DOHH2 (cell line): ENCODE results near the gene EXOC7.

Source experiments
- H3F3A ChIP-seq: fragments of 200-600 bp; sonication (generic), shearing (Covaris generic); 2 replicates; pipeline ENCODE4 v1.6.0; 2016; ENCODE audit warnings: antibody characterized with exemption, mild to moderate bottlenecking; ENCODE audit not compliant: control insufficient read depth, insufficient read depth
- H3K27ac ChIP-seq: fragments of 200-600 bp; sonication (generic); 2 replicates; pipeline ENCODE4 v1.5.1; 2014; ENCODE audit warnings: low read depth, mild to moderate bottlenecking, low read length, moderate library complexity
- H3K27me3 ChIP-seq: fragments of 200-600 bp; sonication (generic); 2 replicates; pipeline ENCODE4 v1.6.1; 2014; ENCODE audit warnings: mild to moderate bottlenecking, low read length, mixed read lengths; ENCODE audit not compliant: control insufficient read depth
- H3K36me3 ChIP-seq: fragments of 200-600 bp; sonication (generic); 2 replicates; pipeline ENCODE4 v1.6.1; 2014; ENCODE audit warnings: mild to moderate bottlenecking, low read length, moderate library complexity, mixed read lengths; ENCODE audit not compliant: control insufficient read depth
- H3K4me1 ChIP-seq: fragments of 200-600 bp; sonication (generic); 2 replicates; pipeline ENCODE4 v1.6.1; 2014; ENCODE audit warnings: mild to moderate bottlenecking, low read length, mixed read lengths; ENCODE audit not compliant: control insufficient read depth
- H3K4me2 ChIP-seq: fragments of 200-600 bp; sonication (generic); 2 replicates; pipeline ENCODE4 v1.6.0; 2014; ENCODE audit warnings: mild to moderate bottlenecking, low read length, moderate library complexity
- H3K4me3 ChIP-seq: fragments of 200-600 bp; sonication (generic); 2 replicates; pipeline ENCODE4 v1.5.1; 2014; ENCODE audit warnings: mild to moderate bottlenecking, low read length, mixed read lengths
- H3K79me2 ChIP-seq: fragments of 200-600 bp; sonication (generic); 2 replicates; pipeline ENCODE4 v1.6.1; 2014; ENCODE audit warnings: mild to moderate bottlenecking, low read length, mixed read lengths; ENCODE audit not compliant: control insufficient read depth
- H3K9me2 ChIP-seq: fragments of 200-600 bp; sonication (generic); replicated peaks from 2 replicates; pipeline ENCODE4 v1.6.1; 2014; ENCODE audit warnings: mild to moderate bottlenecking, low read length, mixed read lengths; ENCODE audit not compliant: control insufficient read depth
- H3K9me3 ChIP-seq: fragments of 200-600 bp; sonication (generic); 2 replicates; pipeline ENCODE4 v1.6.1; 2014; ENCODE audit warnings: antibody characterized with exemption, low read length, mixed read lengths; ENCODE audit not compliant: control insufficient read depth, insufficient read depth
- H4K20me1 ChIP-seq: fragments of 200-600 bp; sonication (generic); 2 replicates; pipeline ENCODE4 v1.6.0; 2014; ENCODE audit warnings: low read depth, mild to moderate bottlenecking, antibody characterized with exemption, low read length, moderate library complexity; ENCODE audit not compliant: control insufficient read depth, insufficient read depth
- CTCF ChIP-seq: fragments of 200-600 bp; sonication (generic); IDR thresholded peaks from one replicate; pipeline ENCODE4 v1.5.1; 2014; ENCODE audit warnings: antibody characterized with exemption, mild to moderate bottlenecking, low read depth, low read length; ENCODE audit not compliant: poor library complexity, severe bottlenecking
- EZH2phosphoT487 ChIP-seq: fragments of 200-600 bp; sonication (generic); IDR thresholded peaks from 2 replicates; pipeline ENCODE4 v1.6.1; 2017; ENCODE audit warnings: borderline replicate concordance, mild to moderate bottlenecking, antibody characterized with exemption, low read length, moderate library complexity, mixed read lengths

The EXOC7 gene

GRCh38 chr17:76134911-76135809 lies 31.6 kb upstream of the EXOC7 start:
- no peaks in the 10 kb centered on the region for H3K79me2 ChIP-seq
- H3K27ac ChIP-seq, result no peak overlapping the region
- no peaks in the 10 kb centered on the region for H3F3A ChIP-seq
- H3K27me3 ChIP-seq, result peaks cover 17% of the 10 kb centered on the region
- no peaks in the 10 kb centered on the region for H3K36me3 ChIP-seq
- no peaks in the 10 kb centered on the region for H4K20me1 ChIP-seq
- no peak for TF ChIP-seq CTCF
- no peak for TF ChIP-seq EZH2phosphoT487
- peaks cover 1% of the 10 kb centered on the region; the same call in 1 of the 2 replicates for H3K4me1 ChIP-seq
- no peak overlapping the region for H3K4me3 ChIP-seq
- H3K4me2 ChIP-seq, result no peak overlapping the region
- no peaks in the 10 kb centered on the region for H3K9me3 ChIP-seq
- no peaks in the 10 kb centered on the region for H3K9me2 ChIP-seq

GRCh38 chr17:76132574-76133338 lies 29.2 kb upstream of the EXOC7 start:
- Histone ChIP-seq H4K20me1 (no peaks in the 10 kb centered on the region), H3K27ac (no peak overlapping the region), H3K79me2 (no peaks in the 10 kb centered on the region), H3K36me3 (no peaks in the 10 kb centered on the region), H3K4me1 (no peaks in the 10 kb centered on the region), H3F3A (no peaks in the 10 kb centered on the region), H3K27me3 (peaks cover 4% of the 10 kb centered on the region; the same call in 1 of the 2 replicates), H3K4me3 (no peak overlapping the region), H3K4me2 (no peak overlapping the region), H3K9me3 (no peaks in the 10 kb centered on the region), H3K9me2 (no peaks in the 10 kb centered on the region)
- TF ChIP-seq CTCF (no peak), EZH2phosphoT487 (no peak)

- peaks cover 6% of the 10 kb centered on the region; the same call in 1 of the 2 replicates for H3K27me3 ChIP-seq
- no peaks in the 10 kb centered on the region for H3K36me3 ChIP-seq
- no peak overlapping the region for H3K27ac ChIP-seq
- H3K79me2 ChIP-seq, result no peaks in the 10 kb centered on the region
- no peaks in the 10 kb centered on the region for H3F3A ChIP-seq
- no peaks in the 10 kb centered on the region for H3K4me1 ChIP-seq
- no peak for TF ChIP-seq EZH2phosphoT487
- TF ChIP-seq CTCF, result no peak
- no peak overlapping the region for H3K4me2 ChIP-seq
- no peaks in the 10 kb centered on the region for H3K9me3 ChIP-seq
- H3K9me2 ChIP-seq, result no peaks in the 10 kb centered on the region
- H4K20me1 ChIP-seq, result no peaks in the 10 kb centered on the region
- H3K4me3 ChIP-seq, result no peak overlapping the region
Observed at GRCh38 chr17:76131692-76132573, 28.3 kb upstream of the EXOC7 start.
